IPS-NIHi7 (cell line): ENCODE data around the gene VPS29.
"Not testable (repeated sequence)": the region's sequence is repeated elsewhere in the genome, so short reads cannot be mapped to it uniquely, and the experiment has no call there.

Source experiments
- DNase-seq: peaks from one replicate; pipeline ENCODE4 v3.0.0; 2012; ENCODE audit warnings: mixed read lengths; ENCODE audit errors: extremely low spot score

The VPS29 gene

DNA sequence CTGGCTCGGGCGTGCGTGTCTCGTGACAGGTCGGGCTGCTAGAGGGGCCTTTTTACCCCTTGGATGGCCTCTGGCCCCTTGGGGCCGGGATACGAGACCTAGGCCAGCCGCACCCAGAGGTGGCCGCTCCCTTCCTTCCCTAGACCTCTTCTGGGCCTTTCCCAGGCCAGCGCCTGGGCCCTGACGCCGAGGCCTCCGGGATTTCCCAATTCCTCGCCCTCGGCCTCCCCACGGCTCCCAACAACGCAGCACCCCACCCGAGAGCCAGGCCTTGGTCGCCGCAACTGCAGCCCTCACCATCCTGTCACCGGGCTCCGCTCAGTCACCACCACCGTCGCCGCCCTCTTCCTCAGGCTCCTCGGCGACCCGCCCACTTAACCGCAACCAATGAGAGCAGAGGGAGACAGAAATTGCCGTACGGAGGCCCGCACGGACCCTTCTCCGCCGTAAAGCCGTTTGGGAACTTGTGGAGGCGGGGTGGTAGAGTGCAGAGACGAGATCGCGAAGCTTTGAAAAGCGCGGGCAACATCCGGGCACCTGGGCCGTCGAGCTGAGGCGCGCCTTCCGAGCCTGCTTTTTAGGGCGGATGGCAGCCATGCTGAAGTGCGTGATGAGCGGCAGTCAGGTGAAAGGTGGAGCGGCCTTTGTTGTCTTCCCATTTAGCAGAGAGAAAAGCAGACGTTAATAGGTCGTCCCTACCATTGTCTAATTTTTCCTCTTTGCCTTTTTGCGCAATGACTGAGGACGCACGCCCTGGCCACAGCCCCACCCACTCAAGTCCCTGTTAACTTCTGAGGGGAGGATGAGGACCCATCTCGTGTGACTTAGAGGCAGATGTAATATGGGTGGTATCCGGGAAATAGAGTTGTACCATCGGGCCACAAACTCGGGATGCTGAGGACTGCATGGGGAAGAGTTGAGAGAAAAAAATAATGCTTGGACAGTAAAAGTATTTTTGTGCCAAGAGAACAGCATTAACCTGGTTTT lies at the start of gene VPS29, which contains the start of gene RAD9B:
TSS of gene VPS29 (minus strand) at position 360 of the 987 bp plus-strand sequence. CDS start at position 300, 60 bp downstream.
TSS of gene RAD9B (plus strand) at position 580 of the 987 bp plus-strand sequence. CDS start at position 587, 7 bp downstream.
- DNase-seq = peak; percentile 96

DNA sequence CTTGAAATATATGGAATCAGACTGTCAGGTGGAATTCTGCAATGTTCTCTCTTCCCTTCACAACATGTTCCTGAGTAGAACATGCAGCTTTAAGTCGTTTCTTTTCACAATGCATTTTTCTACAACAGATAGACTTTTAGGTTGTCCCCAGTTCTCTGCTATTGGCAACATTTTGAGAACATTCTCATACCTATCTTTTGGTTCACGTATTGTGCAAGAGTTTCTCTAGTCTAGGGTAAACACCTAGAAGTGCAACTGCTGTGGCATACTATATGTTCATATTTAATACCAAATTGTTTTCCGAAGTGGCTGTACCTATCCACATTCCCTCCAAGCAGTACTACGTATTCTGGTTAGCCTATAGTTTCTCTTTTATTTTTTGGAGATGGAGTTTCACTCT lies 49.1 kb upstream of the VPS29 start:
- DNase-seq = no peak

DNA sequence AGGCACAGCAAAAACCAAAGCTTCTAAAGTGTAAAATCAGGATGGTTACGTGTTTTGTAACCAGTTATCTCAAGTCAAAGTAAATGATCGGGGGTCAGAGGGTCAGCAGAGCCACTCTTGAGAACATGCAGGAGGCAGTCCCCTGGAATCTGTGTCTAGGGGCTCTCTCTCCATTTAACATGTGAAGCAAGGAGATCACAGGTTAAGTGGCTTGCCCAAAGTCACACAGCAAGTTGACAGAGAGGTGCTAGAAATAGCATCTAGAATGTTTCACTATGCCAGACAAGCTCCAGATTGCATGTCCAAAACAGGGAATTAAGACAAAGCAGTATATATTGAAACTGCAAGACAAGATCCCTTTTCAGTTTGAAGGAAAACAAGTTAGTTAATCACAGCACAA lies 47.8 kb upstream of the VPS29 start:
- no peak for DNase-seq

DNA sequence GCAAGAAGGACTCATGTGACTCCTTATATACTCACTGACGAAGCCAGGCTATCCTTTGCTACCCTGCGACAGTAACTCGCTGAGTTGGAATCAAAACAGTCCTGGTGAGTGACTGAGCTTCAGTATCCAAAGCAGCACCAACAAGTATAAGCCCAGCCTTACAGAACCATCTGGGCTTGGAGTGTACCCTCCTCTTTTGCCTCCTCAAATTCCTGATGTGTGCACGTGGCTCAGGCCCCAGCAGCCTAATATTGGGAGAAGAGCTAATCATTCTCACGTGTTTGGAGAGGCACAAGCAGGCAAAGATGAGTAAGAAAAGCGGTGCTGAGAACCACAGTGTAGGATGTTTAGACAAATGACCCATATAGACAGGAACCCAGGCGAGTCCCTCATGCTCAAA lies 46.8 kb upstream of the VPS29 start:
- DNase-seq = no peak

DNA sequence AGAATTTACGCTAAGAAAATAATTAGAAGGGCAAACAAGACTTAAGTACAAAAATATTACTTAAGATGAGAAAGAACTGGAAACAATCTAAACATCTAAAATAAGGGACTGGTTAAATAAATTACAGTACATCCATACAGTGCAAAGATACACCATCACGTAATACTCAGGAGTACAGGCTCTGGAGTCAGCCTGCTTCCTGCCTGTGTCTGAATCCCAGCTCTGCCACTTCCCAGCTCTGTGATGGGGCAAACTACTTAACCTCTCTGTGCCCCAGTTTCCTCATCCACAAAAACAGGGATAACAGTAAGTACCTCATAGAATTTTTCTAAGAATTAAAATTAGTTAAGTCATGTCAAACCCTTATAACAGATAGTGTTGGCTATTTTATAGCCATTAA lies 45.2 kb upstream of the VPS29 start:
- DNase-seq = no peak

DNA sequence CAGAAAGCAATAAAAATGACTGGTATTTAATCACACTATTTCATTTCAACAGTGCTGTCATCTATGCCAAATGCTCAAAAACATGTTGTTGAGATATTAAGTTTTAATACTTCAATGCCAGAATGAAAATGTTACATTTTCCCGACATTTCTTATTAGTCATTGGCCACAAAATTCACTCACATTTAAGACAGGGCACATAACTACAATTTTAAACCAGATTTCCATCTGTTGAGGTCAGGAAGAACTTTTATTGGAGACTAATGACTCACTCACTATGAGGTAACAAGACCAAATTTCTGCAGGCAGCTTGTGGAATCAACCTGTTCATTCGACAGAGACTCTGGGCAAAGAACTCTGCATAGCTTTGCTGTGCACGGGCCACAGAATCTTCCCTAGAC lies 44.4 kb upstream of the VPS29 start:
- DNase-seq = no peak

DNA sequence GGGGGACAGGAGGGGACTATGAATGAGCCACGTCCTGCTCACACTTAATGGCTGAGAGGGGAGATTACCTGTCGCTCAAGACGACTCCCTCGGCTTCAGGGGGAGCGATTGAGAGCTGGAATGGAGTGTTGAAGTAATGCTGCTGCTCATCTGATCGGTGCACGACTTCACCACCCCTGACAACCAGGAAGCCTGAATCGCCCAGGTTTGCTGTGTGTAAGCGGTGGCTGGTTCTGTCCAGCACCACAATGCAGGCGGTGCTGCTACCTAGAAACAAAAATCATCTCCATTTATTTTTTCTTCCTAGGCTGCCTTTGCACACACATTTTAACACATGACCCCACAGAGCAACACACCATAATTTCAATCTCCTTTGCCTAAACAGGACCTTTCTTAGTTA lies 43.9 kb upstream of the VPS29 start:
- DNase-seq = no peak

DNA sequence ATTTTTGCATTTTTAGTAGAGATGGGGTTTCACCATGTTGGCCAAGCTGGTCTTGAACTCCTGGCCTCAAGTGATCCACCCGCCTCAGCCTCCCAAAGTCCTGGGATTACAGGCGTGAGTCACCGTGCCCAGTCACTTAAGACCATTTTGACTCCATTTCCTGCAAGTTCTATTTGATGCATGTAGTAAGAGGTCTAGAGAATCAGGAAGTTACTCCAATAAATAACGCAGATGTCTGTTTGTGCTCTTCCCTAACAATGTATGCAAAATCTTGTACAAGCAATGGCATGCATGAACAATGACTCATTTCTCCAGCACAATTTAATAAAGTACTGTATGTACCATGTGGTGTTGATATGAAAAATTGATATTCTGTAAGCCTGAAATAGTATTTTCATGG lies 43.3 kb upstream of the VPS29 start:
- not testable (repeated sequence) for DNase-seq

DNA sequence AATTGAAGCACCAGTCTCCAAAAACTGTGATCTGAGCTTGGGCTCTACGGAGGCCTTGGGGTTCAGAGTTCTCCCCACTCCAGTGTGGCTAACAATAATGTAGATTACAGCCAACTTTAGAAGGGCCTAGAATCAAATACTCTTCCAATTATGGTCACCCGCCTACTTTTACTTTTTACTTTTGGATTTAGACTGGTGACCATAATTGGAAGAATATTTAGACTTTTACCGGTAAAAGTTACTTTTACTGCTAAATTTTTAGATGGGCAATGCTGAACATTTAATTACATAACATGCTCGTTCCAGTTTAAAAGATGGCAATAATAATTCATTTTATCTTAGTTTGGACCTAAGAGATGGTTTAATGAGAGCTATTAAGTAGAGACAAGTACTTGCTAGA lies 42.1 kb upstream of the VPS29 start:
- DNase-seq = no peak

DNA sequence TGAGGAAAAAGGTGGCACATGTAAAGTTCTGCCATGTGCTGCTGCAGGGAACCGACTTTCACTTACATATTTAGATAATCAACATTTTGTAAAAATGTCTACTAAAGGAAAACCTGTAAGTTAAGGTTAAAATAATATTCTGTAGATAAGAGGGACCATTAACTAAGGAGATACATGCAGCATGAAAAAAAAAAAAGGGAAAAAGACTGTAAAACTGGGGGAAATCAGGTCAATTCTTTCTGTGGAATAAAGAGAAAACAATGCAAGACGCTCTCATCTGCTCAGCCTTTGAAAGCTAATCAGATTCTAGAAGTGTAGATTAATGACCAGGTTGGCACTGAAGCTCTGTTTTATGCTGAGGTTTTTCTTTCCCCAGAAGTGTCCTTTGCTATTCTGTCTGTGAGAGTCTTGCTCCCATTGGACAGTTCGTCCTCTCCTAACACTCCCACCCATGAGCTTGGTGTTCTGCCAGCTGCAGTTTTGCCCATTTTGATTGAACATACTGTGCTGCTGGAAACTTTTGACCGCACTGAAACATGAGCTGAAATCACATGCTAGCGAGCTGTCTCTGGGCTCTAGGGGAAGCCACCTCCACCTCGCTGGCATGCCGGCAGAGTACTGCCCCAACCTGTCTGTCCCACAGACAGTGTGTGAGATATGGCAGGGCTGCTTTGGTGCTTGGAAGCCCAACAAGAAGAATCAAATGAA lies 41.5 kb upstream of the VPS29 start:
- no peak for DNase-seq

DNA sequence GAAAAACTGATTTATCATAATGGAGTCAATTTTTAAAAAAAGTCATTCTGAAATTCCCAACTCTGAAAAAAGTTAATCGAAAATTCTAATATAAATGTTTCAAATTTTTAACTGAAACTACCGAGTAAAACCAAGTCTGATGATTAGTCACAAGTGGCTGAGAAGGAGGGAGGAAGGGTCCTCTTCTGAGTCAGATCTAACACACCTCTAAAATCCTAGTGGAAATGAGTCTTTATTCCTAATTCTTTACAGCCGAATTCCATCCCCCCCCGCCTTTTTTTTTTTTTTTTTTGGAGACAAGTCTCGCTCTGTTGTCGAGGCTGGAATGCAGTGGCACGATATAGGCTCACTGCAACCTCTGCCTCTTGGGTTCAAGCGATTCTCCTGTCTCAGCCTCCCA lies 38.1 kb upstream of the VPS29 start:
- no peak for DNase-seq

DNA sequence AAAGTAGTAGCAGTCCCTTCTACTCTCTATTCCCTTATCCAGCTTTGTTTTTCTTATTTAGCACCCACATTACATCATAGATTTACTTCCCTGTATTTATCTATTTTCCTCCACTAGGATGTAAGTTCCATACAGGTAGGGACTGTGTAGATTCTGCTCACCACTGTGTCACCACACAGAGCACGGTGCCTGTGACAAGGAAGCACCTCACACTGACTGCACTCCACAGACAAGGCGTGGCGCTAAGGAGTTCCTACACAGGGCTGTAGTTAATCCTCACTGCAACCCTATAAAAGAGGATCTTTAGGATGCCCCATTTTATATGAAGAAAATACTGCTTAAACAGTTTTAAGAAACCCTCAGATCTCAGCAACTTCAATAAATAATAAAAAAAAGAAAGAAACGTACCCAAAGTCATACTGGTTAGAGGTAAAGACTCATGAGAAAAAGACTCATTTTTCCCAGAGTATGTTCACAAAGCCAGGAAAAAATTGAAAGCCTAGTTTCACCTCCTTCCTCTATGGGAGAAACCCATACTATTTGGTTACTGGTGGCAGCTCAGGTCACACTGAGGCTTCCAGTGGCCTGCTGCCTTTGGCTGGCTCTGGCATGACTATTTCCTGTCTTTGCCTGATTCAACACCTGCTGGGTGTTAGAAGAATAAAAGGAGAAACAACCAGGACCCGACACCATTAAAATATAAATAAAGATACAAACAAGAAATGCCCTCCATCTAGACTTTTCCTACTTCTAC lies 37.1 kb upstream of the VPS29 start:
- DNase-seq = no peak

DNA sequence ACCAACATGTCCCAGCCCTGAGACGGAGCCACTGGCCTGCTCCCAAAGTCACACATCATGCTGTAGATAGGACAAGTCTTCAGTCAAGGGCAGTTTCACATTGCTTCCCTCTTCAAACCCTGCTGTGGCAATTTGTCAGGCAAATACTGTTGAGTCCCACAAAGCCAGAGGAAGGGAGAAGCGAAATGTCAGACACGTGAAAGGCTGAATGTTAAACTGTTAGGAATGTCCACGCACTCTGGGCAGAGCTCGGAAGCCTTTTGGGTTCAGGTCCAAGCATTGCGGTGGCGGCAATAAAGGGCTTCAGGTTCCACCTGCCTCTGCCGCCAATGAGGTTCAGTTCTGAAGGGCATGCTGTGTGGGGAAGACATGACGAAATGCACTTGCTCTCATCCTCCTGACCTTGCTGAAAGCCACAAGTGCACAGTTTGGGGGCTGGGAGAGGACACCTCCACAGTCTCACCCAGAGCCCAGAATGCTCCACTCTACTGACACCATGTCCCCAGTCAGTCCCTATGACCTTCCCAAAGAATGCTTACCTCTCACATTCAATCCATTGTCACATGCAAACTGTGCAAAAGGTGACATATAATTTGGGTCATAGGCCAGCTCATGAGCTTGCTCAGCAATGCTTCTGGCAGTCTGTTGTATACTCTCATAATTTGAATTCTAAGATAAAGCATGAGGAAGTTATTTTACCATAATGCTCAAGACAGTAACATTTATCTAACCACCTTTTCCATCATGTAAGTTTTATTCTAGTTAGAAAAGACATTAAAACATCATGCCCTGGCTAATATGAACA lies 35.9 kb upstream of the VPS29 start:
- DNase-seq = no peak

DNA sequence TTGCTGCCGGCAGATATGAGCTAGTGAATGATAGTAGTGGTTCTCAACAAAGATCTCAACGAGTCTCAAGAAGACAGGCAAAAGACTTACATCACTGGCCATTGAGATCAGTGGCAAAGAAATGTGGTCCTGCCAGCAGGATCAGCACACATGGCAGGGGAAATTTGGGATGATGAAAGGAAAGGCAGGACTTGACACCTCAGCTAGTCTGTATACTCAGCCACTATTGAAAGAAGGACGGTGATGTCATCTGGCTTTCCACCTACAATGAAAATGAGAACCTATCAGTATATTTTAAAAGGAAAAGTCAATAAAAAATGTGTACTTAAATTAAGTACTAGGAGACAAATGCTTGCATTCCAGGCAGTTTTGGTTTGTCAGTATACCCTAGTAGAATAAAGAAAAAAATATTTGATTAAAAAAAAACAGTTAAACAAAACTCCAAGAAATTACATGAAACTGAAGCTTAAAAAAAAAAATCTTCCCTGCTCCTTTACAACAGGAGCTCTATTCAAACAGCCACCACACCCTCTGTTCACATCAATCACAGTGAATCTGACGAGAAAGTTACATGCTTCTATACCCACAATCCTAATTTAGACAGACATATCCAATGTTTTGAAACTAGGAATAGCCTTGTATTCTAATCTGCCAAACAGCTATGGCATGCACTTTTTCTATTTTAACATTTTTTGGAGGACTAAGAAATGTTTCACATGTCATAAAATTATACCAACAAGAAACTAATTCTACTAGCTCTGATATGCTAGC lies 35.1 kb upstream of the VPS29 start:
- no peak for DNase-seq

DNA sequence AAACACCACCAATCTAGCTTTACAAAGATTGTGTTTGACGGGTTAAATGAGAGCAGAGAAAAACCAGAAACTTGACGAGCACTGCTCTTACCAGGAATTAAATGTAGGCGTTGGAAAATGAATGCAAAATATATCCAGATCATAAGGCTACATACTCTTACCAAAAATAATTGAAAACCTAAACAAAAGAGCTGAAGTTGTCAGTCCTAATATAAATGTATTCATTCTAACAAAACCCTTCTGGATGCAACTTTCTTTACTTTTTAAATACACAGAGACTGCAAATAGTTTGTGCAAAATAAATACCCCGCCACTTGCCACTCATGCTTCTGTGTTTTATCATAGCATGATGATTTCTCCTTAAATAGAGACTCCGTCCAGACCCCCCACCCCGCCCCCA lies 32.9 kb upstream of the VPS29 start:
- no peak for DNase-seq

DNA sequence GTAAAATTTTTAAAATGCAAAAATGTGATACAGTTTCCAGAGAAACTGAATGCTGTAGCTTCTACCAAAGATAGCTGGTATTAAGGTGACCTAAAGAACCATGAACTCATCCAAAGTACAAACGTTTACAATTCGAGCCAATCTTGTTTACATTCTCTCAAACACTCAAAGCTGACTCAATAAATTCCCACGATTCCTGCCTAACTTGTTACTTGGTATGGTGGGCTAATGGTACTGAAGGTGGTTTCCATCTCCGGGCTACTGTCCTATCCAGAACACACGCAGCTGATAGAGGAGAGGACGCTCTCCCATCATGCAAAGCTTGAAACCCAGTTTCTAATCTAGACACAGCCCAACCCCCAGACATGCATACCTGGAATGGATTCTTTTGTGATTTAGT lies 31.7 kb upstream of the VPS29 start:
- DNase-seq = no peak

DNA sequence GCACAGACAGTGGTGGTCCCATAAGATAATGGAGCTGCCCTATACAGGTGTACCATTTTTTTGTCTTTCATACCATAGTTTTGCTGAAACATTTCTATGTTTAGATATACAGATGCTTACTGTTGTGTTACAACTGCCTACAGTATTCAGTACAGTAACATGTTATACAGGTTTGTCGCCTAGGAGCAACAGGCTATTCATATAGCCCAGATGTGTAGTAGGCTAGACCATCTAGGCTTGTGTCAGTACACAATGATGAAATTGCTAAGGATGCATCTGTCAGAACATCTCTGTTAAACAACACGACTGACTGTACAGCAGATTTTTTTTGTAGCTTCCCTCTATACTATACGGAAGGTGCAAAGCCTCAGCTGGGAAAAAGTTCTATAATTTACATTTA lies 30.7 kb upstream of the VPS29 start:
- no peak for DNase-seq

DNA sequence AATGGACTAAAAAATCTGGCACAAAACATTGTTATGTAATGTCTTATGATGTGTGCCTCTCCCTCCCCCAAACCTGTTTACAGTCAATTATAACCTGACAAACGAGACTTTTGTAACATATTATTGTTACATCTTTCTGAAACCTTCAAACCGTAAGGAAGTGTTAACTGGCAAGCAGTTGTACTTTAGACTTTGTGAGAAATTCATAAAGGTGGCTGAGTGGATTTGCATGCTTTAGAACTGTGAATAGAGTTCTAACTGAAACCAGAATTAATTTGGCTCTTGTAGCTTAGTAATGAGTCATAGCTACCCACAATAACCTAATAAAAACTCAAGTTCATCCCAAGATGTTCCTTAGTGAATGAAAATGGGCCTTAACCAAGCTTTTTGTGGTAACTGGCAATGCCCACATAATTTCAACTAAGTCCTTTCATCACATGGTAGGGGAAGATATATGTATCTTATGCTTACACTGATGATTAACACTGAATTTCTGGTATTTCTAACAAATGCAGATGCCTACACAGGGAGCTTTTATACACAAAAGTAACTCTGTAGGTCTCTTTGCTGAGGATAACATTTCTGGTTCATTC lies 29.9 kb upstream of the VPS29 start:
- DNase-seq = no peak

DNA sequence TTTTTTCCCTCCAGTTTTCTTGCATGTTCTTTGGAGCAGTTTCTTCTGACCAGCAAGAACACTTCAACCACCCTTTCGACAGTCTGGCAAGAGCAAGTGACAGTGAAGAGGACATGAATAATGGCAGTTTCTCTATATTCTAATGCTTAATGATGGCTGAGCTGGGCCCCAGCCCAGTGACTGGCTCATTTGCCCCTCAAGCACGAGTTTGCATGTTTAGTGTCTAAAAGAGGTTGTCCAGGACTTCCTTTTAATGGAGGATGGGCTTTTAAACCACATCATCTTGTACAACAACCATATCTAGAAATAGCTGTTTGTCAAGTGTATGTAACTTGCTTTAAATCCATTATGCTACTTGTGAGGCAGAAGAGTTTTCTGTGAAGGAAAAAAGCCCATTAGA lies 28.6 kb upstream of the VPS29 start:
- DNase-seq = no peak

DNA sequence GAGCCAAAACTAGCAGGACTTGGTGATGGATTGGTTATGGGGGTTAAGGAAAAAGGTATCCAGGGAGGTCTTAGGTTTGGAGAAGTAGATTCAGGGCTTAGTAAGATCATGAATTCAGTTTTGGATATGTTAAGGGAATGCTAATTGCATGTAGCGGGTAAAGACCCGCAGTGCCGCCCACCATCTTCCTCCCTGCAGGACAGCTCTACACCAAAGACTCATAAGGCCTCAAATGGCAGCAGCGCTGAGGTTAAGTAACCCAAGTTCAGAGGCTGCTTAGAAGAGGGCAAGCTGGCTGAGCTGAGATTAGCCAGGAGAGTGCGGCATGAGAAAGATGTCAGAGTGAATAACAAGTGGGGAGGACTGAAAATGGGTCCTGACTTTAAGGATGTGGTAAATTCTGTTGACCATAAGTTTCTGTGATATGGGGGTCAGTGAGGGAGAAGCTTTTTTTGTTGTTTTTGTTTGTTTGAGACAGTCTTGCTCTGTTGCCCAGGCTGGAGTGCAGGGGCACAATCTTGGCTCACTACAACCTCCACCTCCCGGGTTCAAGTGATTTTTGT lies 26.4 kb upstream of the VPS29 start:
- DNase-seq = no peak
